Nephron progenitor cell (in vitro differentiated cells): ENCODE data around the gene SLC29A1.

Experiments used
- DNase-seq: peaks from one replicate; pipeline ENCODE4 v3.0.0; 2021
- H3K27ac Mint-ChIP-seq: 2 replicates; pipeline ENCODE4 v1.8.0; 2021; ENCODE audit warnings: mild to moderate bottlenecking, moderate library complexity, mixed read lengths
- H3K27me3 Mint-ChIP-seq: 2 replicates; pipeline ENCODE4 v1.8.0; 2021; ENCODE audit warnings: mild to moderate bottlenecking, low read depth, mixed read lengths; ENCODE audit not compliant: poor library complexity
- H3K36me3 Mint-ChIP-seq: 2 replicates; pipeline ENCODE4 v1.8.0; 2021; ENCODE audit warnings: low read depth, mixed read lengths
- H3K4me1 Mint-ChIP-seq: 2 replicates; pipeline ENCODE4 v1.8.0; 2021; ENCODE audit warnings: mixed read lengths
- H3K4me3 Mint-ChIP-seq: 2 replicates; pipeline ENCODE4 v1.8.0; 2021; ENCODE audit warnings: mild to moderate bottlenecking, moderate library complexity, mixed read lengths
- H3K9me3 Mint-ChIP-seq: 2 replicates; pipeline ENCODE4 v1.8.0; 2021; ENCODE audit warnings: mild to moderate bottlenecking, moderate library complexity, mixed read lengths
- TF ChIP-seq, protein P1 (sequence below): fragments of 200-600 bp; sonication (generic); IDR thresholded peaks from 2 replicates; pipeline ENCODE4 v1.5.0; 2021; ENCODE audit warnings: antibody characterized with exemption

The SLC29A1 gene

GRCh38 chr6:44255871-44256774 lies 32.7 kb downstream of the SLC29A1 start:
- TF ChIP-seq, protein P1, sequence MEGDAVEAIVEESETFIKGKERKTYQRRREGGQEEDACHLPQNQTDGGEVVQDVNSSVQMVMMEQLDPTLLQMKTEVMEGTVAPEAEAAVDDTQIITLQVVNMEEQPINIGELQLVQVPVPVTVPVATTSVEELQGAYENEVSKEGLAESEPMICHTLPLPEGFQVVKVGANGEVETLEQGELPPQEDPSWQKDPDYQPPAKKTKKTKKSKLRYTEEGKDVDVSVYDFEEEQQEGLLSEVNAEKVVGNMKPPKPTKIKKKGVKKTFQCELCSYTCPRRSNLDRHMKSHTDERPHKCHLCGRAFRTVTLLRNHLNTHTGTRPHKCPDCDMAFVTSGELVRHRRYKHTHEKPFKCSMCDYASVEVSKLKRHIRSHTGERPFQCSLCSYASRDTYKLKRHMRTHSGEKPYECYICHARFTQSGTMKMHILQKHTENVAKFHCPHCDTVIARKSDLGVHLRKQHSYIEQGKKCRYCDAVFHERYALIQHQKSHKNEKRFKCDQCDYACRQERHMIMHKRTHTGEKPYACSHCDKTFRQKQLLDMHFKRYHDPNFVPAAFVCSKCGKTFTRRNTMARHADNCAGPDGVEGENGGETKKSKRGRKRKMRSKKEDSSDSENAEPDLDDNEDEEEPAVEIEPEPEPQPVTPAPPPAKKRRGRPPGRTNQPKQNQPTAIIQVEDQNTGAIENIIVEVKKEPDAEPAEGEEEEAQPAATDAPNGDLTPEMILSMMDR, result no peak
- Mint-ChIP-seq H3K4me3 (peak overlapping the region; percentile 90), H3K9me3 (no peaks in the 10 kb centered on the region), H3K4me1 (peaks cover 63% of the 10 kb centered on the region), H3K27ac (peak overlapping the region; percentile 95), H3K27me3 (peaks cover 7% of the 10 kb centered on the region), H3K36me3 (peaks cover 40% of the 10 kb centered on the region)
- DNase-seq, result no peak

DNA sequence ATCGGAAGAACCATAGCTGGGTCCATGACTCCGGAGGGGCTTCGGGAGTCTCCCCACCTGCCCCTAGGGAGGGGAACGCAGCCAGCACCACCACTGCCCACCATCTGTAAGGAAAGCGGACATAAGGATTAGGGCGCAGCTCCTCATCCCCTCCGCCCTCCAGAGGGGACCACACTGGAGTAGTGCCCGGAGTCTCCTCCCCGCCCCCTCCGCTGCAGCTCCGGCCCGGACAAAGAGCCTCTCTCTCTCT lies 33.3 kb downstream of the SLC29A1 start:
- Mint-ChIP-seq H3K27me3 (peaks cover 7% of the 10 kb centered on the region), H3K4me3 (peak overlapping the region; percentile 90), H3K36me3 (peaks cover 34% of the 10 kb centered on the region), H3K9me3 (no peaks in the 10 kb centered on the region), H3K27ac (peak overlapping the region; percentile 95), H3K4me1 (peaks cover 60% of the 10 kb centered on the region)
- TF ChIP-seq, protein P1, result no peak
- no peak for DNase-seq

DNA sequence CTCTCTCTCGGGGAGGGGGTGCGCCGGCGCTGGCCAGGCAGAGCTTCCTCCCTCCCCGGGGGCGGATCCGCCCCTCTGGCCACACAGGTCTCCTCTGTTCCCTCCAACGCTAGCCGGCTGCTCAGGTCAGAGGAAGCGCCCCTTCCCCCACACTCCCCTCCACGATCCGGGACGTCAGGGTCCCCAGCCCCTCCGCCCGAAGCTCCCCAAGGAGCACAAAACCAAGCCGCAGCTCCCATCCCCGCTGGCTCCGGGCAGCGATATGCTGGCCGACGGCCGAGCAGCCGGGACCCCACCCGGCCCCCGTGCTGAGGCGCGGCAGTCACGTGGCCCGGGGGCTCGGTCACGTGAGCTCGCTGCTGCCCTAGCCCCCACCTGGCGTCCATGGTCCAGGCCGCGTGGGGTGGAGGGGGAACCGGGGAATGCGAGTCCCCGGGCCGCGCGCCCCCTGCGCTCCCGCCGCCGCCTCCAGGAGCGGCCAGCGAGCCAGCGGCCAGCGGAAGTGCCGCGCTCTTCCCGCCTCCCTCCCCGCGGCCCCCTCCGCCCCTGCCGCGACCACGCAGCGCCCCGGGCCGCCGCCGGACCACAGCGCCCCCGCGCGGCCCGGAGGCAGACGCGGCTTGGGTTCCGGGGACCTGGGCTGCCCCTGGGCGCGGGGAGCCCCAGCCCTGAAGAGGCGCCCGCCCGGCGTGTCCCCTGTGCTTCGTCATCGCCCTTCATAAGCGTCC lies 33.8 kb downstream of the SLC29A1 start, which contains the start of gene SLC35B2:
SLC35B2 (minus strand) TSS at position 504 of the 728 bp plus-strand sequence; CDS start at position 386, 118 bp downstream.
- peaks cover 7% of the 10 kb centered on the region for H3K27me3 Mint-ChIP-seq
- H3K36me3 Mint-ChIP-seq, result peaks cover 29% of the 10 kb centered on the region
- H3K9me3 Mint-ChIP-seq, result no peaks in the 10 kb centered on the region
- H3K4me3 Mint-ChIP-seq, result peak within 1 kb of the TSS; percentile 90
- peak within 1 kb of the TSS; percentile 95 for H3K27ac Mint-ChIP-seq
- TF ChIP-seq, protein P1, result peak; percentile 34
- DNase-seq, result peak; percentile 78
- H3K4me1 Mint-ChIP-seq, result peaks cover 58% of the 10 kb centered on the region

DNA sequence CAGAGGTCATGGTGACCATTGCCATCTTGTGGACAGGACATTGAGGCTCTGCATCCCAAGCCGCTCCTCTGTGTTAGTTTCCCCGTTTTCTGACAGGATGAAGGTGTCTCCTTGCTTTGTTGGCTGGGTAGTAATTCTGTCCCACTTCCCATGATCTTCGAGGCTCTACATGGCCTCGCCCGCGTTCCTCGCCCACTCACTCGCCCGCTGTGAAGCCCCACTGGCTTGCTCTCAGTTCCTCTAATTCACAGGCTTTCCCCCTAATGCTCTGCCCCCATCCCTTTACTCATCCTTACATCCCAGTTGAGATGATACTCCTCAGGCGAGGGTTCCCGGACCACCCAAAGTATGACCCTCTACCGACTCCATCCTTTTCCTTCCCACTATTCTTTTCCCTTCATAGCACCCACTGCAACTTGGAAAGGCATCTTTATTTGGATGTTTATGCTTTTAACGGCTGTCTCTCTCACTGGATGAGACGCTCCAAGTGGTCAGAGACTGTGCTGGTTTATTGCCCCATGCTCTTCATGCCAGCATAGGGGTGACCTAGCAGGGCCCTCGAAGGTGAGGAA lies 34.4 kb downstream of the SLC29A1 start:
- no peaks in the 10 kb centered on the region for H3K9me3 Mint-ChIP-seq
- H3K27ac Mint-ChIP-seq, result peak overlapping the region; percentile 48
- TF ChIP-seq, protein P1, result no peak
- peaks cover 62% of the 10 kb centered on the region for H3K4me1 Mint-ChIP-seq
- peaks cover 22% of the 10 kb centered on the region for H3K36me3 Mint-ChIP-seq
- H3K4me3 Mint-ChIP-seq, result peak overlapping the region; percentile 82
- no peak for DNase-seq
- H3K27me3 Mint-ChIP-seq, result peaks cover 3% of the 10 kb centered on the region

DNA sequence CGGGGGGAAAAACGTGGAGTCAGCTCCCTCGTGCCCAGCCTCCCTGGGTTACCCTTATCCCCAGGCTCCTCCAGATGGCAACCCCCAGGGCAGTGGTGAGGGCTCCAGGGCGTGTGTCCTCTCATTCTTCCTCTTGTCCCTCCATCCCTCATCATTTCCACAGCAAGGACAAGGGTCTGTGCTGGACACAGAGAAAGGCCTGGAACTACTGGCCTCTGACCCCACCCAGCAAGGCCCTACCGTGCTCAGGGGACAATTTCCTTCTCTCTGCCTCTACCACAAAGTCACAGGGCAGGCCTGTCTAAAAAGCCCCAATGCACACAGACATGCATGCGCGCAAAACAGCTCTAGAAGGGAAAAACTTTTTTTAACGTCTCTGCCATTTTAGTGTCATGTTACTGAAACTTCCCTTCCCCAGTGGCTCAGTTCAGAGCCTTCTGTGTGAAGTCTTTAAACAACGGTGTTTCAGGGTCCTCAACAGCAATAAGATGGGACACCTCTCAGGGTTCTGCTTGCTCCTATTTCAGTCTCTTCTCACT lies 35.0 kb downstream of the SLC29A1 start:
- Mint-ChIP-seq H3K4me3 (peak overlapping the region; percentile 82), H3K4me1 (peaks cover 62% of the 10 kb centered on the region), H3K27ac (no peak overlapping the region), H3K9me3 (no peaks in the 10 kb centered on the region), H3K27me3 (no peaks in the 10 kb centered on the region), H3K36me3 (peaks cover 17% of the 10 kb centered on the region)
- DNase-seq, result no peak
- TF ChIP-seq, protein P1, result no peak
